ENCODE data around the gene FCN3. TPM values are rescaled to one million over a fixed set of nuclear protein-coding genes. Genes with fewer than 3 reads are reported as not detected.

Gene FCN3
- total RNA-seq, 6 experiments from 2014 or later, result not detected

DNA sequence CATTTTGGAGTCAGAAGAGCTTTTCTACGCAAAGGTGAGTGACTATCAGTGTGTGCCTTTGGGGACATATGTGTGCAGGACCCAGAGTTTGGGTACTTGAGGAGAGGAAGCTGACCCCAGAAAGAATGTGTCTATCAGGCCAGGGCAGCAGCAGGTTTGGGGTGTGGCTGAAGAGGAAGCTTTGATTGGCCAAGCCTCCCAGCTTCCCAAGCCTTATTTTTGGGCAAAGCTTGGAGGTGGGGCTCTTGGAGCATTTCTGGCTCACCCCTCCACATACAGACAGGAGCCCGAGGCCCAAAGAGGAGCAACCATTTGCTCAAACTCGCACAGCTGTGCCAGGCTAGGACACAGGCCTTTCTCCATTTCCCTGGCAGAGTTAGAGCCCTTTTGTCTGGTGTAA lies 22.5 kb upstream of the FCN3 start:
- Mint-ChIP-seq H3K4me3 (no peak overlapping the region), H3K27ac (no peak overlapping the region), H3K27me3 (ENCODE audit: insufficient read depth) (peaks cover 3% of the 10 kb centered on the region; the same call in 1 of the 2 replicates), H3K9me3 (no peaks in the 10 kb centered on the region), H3K36me3 (ENCODE audit: low read depth) (no peaks in the 10 kb centered on the region), H3K4me1 (ENCODE audit: low read depth) (peaks cover 28% of the 10 kb centered on the region)
- no peak for TF ChIP-seq CTCF (IDR thresholded peaks at IDR 0.05)
- no peak for DNase-seq

DNA sequence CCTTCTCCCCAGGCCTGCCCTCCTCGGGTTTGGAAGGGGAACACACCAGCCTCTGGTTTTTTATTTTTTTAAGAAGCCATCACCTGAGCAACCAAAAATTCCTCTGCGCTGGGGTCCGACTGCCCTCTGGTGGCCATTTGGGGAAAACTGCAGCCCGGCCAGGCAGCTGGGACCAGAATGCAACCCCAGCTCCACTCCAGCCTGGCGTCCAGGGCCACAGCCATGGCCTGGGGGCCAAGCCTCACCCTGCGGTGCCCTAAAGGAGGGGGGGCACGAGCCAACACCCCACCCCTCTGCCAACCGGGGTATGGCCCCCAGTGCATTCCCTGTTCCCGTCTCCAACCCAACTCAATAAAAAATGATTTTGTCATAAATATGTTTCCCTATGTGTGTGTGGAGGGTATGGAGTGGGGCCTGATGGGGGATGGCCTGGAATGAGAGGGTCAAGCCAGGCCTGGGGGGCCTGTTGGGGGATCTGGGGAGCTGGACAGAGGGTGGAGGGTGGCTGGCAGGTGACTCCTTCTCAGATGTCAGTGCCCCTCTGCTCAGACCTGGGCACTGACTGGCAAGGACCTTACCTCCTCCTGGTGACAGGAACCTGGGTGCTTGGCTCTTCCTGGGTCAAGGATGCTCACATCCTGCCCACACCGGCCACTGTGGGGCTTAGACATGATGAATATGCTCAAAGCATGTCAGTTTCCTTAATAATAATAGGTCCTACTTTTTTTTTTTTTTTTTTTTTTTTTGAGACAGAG lies 21.0 kb upstream of the FCN3 start:
- Mint-ChIP-seq H3K36me3 (ENCODE audit: low read depth) (no peaks in the 10 kb centered on the region), H3K27me3 (ENCODE audit: insufficient read depth) (peaks cover 3% of the 10 kb centered on the region; the same call in 1 of the 2 replicates), H3K4me3 (0 out of 2 replicates have a peak overlapping the region, but pooled peaks have one; percentile 24), H3K27ac (peak overlapping the region; percentile 54; the same call in 1 of the 2 replicates), H3K9me3 (no peaks in the 10 kb centered on the region), H3K4me1 (ENCODE audit: low read depth) (peaks cover 41% of the 10 kb centered on the region)
- TF ChIP-seq CTCF (IDR thresholded peaks at IDR 0.05), result peak; percentile 99
- DNase-seq, result peak; percentile 63

DNA sequence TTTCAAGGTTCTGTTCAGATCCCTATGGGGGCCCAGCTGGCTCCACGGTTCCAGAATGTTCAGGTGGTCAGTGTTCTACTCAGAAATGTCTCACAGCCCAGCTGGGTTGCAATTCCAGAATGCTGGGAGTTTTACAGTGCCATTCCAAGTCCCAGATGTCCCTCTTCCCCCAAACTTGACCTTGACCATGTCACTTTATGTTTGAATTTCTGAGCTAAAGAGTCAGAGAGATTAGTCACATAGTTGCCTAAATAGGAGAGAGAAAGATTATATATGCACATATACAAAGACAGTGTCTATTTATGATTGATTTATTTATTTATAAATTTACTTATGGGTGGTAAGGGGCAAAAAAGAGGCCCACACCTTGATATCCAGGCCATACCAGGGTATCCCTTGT lies 20.3 kb upstream of the FCN3 start:
- peak; percentile 17 for DNase-seq
- Mint-ChIP-seq H3K27me3 (ENCODE audit: insufficient read depth) (peaks cover 3% of the 10 kb centered on the region; the same call in 1 of the 2 replicates), H3K36me3 (ENCODE audit: low read depth) (no peaks in the 10 kb centered on the region), H3K4me3 (peak overlapping the region; percentile 25; the same call in 1 of the 2 replicates), H3K9me3 (no peaks in the 10 kb centered on the region), H3K27ac (peak overlapping the region; percentile 54), H3K4me1 (ENCODE audit: low read depth) (peaks cover 36% of the 10 kb centered on the region)
- TF ChIP-seq CTCF (IDR thresholded peaks at IDR 0.05), result no peak

DNA sequence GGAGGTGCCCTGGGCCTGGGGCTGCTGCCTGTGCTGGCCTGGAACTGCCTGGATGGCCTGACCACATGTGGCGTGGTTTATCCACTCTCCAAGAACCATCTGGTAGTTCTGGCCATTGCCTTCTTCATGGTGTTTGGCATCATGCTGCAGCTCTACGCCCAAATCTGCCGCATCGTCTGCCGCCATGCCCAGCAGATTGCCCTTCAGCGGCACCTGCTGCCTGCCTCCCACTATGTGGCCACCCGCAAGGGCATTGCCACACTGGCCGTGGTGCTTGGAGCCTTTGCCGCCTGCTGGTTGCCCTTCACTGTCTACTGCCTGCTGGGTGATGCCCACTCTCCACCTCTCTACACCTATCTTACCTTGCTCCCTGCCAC lies 19.6 kb upstream of the FCN3 start:
- Mint-ChIP-seq H3K4me1 (ENCODE audit: low read depth) (peaks cover 36% of the 10 kb centered on the region), H3K9me3 (no peaks in the 10 kb centered on the region), H3K4me3 (no peak overlapping the region; the same call in 1 of the 2 replicates), H3K27ac (peak overlapping the region; percentile 52), H3K36me3 (ENCODE audit: low read depth) (no peaks in the 10 kb centered on the region), H3K27me3 (ENCODE audit: insufficient read depth) (peaks cover 3% of the 10 kb centered on the region; the same call in 1 of the 2 replicates)
- no peak for TF ChIP-seq CTCF (IDR thresholded peaks at IDR 0.05)
- no peak for DNase-seq

DNA sequence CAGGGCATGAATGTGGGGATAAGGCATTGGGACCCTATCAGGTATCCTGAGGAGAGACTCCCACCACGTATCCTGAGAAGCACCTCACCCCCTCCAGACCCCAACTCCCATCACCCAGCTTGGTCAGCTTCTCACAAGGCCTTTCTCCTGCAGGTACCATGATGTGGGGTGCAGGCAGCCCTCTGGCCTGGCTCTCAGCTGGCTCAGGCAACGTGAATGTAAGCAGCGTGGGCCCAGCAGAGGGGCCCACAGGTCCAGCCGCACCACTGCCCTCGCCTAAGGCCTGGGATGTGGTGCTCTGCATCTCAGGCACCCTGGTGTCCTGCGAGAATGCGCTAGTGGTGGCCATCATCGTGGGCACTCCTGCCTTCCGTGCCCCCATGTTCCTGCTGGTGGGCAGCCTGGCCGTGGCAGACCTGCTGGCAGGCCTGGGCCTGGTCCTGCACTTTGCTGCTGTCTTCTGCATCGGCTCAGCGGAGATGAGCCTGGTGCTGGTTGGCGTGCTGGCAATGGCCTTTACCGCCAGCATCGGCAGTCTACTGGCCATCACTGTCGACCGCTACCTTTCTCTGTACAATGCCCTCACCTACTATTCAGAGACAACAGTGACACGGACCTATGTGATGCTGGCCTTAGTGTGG lies 19.1 kb upstream of the FCN3 start:
- Mint-ChIP-seq H3K27me3 (ENCODE audit: insufficient read depth) (peaks cover under 1% of the 10 kb centered on the region; the same call in 1 of the 2 replicates), H3K4me1 (ENCODE audit: low read depth) (peaks cover 36% of the 10 kb centered on the region), H3K4me3 (peak overlapping the region; percentile 93; the same call in 1 of the 2 replicates), H3K27ac (peak overlapping the region; percentile 89), H3K9me3 (no peaks in the 10 kb centered on the region), H3K36me3 (ENCODE audit: low read depth) (no peaks in the 10 kb centered on the region)
- no peak for DNase-seq
- TF ChIP-seq CTCF (IDR thresholded peaks at IDR 0.05), result no peak
